Iris pigment epithelial cell (primary cell): ENCODE data around the gene RASGRP3.

Source experiments
- DNase-seq: peaks from one replicate; pipeline ENCODE4 v3.0.0-alpha.2; 2011; ENCODE audit warnings: low read depth

The RASGRP3 gene

DNA sequence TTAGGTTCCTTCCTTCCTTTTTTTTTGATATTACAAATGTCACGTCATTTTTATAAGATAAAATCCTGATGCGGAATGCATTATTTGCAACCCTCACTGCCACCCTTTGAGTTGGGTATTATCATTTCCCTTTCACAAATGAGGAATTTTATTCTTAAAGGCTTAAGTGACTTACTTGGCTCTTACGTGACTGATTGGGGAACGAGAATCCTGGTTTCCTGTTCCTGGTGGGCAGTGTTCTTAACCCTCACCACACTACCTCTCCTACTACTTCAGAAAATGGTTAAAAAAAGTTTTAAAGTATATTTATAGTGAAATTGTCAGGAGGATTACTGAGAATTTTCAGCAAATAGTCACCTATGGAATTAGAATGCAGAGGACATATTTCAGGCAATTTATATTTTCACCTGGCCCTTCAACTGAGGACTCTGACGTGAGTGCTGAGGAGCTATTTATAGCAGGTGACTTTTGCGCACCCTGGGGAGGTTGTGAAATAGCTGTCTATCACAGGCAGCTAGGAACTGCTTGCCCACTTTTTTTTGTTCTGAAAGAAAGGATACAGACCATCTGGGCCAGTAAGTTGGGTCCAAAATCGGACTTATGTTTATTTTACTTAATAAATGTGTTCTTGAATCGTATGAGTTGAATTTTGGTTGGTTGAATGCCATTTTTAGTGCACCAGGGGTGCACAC lies 18.7 kb upstream of the RASGRP3 start:
- DNase-seq = peak; percentile 80

DNA sequence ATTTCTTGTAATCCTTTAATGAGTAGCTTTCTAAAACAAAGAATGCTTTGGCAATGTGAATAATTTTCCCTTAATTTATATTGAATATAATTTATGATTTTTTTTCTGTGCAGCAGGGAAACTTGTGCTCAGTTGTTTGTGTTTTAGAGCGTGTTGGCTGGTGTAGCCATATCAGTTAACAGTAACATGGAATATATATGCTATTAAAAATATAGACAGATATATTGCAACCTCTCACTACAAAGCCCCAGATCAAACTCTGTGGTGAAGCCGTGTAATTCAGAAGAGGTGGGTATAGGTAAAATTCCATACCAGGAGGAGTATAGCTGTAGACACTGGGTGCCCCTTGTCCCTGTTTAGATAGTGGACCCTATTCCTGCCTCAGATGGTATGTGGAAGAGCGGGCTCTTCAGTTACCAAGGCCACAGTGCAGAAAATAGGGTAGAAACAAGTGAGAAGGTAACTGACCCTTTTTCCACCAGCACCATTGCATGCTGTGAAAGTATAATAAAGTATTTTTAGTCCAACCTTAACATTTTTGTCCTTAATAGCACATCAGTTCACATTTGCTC lies 18.1 kb upstream of the RASGRP3 start:
- DNase-seq = no peak

DNA sequence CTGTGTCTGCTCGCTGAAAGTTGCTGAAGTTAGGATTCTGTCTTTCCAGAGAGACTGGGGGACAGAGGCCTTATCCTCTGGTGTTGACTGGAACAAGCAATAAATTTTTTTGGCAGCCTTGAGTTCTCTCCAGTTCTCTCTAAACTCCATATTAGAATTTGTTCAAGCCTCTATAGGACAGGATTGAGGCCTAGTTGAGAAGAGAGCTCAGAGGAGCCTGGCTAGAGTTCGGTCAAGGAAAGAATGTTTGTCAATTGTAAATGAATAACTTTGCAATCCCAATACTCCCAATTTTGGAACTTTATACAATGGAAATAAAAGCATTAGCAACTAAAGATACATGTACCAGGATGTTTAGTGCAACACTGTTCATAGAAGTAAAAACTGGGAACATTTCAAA lies 16.7 kb upstream of the RASGRP3 start:
- no peak for DNase-seq

DNA sequence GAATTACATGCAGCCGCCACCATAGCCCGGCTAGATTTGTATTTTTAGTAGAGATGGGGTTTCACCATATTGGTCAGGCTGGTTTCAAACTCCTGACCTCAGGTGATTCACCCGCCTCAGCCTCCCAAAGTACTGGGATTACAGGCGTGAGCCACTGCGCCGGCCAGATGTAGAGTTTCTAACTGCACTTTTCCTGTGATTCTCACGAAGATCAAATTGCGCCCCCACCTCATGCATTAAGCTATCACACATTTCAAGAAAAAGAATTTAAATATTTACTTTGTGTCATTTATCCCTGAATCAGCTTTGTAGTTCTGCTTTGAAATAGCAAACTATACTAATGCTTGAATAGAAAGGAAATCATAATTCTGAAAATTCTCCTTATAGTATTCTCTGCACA lies 13.9 kb upstream of the RASGRP3 start:
- DNase-seq = peak; percentile 83

DNA sequence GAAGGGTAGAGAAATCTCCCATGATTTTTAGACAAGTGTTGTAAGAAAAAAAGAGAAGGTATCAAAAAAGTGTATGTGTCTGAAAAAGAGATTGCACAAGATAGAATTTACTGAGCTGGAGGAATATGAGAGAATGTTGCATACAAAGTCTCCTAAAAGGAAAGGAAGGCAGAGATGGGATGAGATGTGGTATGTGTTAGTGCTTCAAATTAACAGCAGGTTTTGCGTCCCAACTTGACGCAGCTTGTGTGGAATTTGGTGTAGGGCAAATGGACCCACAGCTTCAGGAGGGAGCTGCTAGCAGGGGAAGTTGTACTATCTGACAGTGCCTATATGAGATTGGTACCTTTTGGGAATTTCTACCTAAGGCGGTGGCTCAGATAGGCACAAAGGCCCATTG lies 9.0 kb upstream of the RASGRP3 start:
- DNase-seq = no peak

DNA sequence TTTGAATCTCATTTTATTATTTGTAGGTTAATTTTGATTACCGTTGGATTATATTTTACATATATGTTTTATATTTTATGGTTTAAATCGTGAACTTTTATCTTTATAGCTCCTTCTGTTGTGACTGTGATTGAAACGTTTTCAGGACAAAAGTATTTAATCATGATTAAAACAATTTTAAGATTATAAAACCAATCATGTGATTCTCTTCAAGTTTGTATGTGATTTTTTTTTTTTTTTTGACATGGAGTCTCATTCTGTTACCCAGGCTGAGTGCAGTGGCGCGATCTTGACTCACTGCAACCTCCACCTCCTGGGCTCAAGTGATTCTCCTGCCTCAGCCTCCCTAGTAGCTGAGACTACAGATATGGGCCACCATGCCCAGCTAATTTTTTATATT lies 7.2 kb upstream of the RASGRP3 start:
- no peak for DNase-seq

DNA sequence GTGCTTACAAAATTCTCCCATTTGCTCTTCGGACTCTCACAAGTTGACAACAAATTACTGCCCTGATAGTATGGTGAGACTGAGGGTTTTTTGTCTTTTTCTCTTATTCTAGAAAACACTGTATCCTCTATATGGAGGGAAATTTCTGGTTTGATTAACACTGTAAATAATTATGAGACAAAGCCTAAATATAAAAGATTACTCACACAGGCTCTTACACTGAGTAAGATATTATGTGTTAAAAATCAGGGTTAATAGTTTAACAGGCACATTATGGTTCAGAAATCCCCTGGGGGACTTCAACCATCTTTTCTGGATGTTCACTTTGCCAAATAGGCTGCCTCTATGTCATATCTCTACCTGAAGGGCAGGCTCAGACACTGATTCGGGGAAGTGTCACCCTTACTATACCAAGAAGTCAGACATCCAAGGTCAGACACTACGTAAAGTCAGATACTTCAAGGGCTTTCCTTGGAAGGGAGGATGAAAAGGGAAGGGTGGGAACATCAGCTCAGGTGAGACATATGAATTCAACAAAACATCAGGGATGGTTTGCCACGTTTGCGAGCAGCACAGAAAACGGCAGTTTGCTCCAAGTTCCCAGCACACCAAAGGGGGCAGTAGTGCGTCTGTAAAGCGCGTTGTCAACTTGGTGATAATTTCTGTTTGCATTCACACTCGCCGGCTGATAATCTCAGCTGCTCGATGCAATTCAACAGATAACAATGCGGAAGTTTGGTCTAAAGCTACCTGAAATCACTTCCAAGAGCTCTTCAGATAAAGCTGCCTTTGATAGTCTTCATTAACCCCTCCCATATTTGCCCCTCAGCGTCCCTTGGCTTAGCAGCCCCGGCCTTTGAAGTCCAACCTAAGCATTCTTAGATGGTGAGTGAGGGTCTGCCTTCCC lies 972 bp upstream of the RASGRP3 start:
- DNase-seq = peak; percentile 88

DNA sequence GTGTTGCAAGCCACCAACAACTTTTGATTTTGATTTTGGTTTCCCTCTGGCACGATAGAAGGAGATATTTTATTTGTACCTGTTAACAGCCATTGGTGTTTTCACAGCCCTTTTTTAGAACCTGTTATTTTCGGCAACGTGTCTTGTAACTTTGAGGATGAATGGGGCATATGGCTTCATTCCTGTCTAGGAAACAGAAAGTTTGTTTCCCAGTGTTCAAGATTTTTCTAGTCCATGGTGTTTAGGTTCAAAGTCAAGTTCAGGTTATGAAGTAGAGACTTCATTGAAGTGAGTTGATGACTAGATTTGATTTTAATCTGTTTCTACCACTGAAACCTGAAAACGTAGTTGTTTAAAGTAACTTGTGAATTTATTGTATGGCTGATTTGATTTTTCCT lies 343 bp downstream of the RASGRP3 start:
- DNase-seq = no peak

DNA sequence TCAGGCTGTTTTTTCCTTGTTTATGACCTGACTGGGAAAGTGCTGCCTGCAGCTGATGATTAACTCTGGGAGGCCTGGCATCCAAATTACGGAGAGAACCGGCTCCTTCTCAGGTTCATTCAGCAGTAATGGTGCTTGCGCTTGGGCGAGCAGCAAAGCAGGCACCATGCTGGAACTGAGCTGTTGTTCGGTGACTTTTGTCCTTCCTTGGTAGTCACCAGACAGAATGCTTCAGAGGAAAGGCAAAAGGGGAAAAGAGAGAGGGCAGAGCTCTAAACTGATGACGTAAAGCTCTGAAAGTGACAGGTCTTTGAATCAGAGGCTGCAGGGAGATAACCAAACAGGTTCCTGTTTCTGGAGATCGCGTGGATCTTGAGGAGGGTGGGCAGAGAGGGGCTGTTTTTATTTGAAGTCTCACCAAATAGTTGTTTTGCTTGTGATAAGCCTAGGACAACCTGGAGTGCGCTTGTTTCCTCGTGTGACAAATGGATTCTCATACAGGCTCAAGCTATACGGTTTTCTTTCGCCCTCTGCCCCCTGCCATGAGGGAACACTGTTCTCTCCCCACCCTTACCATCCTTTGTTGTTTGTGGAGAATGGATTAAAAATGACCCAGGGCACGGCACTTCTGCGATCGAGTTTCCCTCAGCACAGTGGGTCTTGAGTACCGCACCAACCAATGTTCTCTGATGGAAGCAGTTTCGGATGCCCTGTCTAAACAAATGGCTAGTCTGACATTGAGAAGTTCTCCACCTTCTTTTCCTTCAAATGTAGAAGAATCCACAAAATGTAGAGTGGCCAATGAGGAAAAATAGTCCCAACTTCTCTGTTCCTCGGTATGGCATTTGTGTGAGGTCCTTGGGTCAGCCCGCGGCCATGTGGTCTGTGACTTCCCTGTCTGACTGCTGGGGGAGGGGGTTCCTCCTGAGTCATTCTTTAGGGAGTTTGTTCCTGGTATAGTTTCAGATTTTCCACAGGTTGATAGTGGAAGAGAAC lies 1.3 kb downstream of the RASGRP3 start:
- DNase-seq = no peak

DNA sequence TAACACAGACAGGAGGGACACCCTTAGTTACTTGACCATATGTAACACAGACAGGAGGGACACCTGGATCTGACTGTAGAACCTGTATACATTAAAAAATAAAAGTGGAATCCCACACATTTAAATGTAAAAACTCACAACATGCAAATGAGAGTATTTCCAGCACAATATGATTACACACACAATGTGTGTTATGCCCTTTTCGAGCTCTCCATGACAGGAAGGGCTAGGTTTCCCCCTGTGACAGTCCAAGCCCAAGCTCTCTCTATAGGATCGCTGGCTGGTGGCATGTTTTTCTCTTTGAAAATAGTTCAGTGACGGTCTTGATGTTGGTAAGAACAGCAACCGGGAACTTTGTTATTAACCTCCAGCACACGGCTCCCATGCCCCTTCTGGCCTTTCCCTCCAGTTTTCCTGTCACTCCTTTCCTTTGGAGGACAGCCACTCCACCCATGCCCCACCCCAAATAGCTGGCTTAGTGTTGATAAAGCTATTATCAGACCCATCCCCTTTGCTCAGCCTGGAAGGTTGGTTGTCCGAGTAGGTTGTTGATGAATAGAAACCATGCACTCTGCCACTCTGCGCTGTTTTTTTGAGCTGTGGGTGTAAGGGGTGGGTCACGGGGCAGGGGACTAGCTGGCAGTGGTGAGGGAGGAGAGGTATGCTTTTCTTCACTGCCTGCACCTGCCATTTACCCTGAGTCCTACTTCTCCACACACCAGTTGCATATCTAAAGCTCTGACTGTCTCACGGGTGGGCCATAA lies 2.7 kb downstream of the RASGRP3 start:
- DNase-seq = no peak

DNA sequence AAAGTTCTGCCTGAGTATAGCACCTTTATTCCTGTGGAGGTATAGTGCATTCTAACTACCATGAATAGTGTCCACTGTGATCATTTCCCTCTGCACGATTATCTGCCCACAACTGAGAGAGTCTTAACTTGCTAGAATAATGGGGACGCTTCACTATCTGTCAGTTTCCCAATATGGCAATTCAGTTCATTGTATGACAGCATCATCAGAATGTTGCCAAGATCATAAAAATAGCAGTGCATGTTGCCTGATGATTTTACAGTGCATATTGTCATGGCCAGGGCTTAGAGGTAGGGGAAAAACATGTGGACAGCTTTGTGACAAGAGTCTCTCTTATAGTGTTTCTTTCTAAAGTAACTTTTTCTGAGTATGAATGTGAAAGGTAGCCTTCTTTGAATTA lies 6.1 kb downstream of the RASGRP3 start:
- no peak for DNase-seq

DNA sequence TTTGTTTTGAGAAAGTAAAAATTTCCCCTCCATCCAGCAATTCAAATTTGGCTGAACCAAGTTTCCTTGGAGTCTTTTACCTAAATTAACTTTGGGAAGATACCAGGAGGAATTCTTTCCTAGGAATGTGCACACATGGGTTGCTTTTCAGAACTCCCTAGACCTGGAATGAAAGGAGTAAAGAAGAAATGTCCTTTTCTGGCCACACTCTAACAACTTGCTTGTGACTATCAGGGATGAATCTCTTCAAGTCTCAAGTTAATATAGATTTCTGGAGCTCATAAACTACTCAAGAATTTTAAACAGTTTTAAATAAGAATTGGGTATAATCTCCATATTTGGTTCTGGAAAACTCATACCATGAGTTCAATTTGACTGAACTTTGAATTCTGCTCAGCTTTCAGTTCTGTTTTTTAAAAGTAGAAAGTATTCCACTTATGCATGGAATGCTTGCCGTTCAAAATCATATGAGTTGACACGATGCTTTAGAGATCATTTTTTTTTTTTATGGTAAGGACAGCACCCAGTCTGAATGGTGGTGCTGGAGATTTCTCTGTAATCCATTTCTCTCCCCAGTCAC lies 7.7 kb downstream of the RASGRP3 start:
- peak; percentile 29 for DNase-seq

DNA sequence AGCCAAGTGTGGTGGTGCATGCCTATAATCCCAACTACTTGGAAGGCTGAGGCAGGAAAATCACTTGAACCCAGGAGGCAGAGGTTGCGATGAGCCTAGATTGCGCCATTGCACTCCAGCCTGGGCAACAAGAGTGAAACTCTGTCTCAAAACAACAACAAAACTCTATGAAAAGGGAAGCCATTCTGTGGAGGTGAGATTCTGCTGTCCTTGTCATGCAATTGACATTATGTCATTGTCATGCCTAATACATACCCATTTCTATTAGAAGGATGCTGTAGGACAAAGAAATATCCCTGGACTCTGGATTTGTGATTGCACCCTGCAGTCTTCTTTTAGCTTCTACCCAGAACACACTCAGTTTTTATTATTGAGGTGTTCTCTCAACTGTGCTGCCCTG lies 8.6 kb downstream of the RASGRP3 start:
- no peak for DNase-seq

DNA sequence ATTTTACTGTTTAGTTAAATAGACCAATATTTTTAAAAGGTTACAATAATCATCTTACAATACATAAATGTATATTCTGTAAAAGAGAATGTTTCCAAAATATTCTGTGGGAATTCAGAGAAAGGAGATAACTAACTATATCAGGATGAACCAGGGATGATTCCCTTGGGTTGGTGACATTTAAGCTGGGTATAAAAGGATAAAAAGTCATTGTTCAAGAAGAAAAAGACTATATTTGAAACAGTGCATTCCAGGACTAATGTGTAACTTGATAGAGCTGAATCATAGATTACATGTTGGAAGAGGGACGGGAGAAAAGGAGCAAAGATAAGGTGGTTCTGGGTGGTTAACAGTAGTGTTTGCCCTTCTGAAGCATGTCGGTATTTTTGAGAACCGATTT lies 10.1 kb downstream of the RASGRP3 start:
- no peak for DNase-seq

DNA sequence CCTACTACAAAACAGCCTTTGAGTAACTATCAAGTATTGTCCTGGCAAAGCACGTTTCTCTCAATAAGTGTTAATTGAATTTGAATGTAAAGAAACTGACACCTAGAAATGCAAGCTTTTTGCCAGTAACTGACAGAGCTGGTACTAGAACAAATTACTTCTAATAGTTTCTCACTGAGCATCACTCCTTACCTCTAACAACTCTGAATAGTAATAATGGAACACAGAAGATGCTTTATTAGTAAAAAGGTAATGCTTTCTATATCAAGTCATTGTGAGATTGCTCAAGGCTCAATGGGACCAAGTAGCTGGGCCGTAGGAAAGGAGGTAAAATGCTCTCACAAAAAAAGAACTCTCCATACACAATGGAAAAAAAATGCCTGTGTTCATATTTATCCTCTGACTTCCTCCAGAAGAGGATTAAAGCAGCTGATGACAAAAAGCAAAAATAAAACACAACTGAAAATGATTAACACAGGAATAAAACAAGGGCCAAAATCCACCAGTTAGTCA lies 11.8 kb downstream of the RASGRP3 start:
- DNase-seq = no peak

DNA sequence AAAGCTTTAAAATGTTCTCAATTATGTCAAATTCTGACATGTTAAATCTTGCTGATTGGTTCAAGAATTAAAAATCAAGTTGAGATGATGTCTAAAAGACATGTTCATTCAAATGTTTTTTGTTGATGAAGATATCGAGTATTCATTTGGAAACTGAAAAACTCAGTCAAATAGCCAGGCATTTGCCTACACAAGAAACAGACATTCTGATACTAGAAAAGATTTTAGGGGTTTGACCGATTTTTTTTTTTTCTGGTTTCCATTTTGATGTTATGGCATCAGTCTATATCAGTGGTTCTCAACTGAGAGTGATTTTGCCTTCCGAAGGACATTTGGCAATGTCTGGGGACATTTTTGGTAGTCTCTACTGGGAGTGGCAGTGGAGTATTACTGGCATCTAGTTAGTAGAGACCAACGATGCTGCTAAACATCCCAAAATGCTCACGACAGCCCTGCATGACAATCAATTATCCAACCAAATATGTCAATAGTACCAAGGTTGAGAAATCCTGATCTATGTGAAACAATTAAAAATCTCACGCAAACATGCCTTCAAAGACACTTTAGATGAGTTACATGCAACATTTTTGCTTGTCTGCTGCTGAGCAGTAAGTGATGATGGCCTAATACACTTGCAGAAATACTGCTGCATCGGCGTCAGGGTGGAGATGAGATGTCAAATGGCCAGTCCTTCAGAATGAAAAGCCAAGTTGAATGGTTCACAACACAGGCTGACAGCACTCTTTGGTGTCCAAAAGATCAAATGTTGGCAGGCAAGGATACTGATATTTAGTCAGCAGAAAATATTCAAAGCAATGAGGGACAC lies 12.5 kb downstream of the RASGRP3 start:
- no peak for DNase-seq

DNA sequence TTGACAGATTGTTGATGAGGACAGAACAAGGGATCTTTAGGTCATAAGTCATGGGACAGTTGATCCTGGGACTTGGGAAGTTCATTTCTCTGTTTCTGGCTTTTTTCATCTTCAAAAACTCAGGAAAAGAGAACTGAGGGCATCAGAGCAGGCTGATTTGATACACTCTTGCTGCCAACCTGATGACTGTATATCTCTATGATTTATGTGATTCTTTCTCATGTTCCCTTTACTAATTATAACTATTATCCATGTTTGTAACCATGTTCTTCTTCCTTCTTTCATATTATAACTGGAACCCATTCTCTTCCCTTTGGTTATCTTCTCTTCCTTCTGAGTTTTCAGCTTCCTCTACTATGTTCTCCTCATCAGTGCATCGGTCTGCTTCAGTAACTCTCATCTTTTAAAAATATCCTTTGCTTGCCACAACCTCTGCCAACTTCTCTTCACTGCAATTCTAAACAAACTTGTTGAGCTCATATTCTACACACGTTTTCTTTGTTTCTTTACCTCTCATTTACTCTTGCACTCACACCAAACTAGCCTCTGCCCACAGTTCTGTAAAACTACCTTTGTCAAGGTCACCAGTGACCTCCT lies 13.5 kb downstream of the RASGRP3 start:
- no peak for DNase-seq

DNA sequence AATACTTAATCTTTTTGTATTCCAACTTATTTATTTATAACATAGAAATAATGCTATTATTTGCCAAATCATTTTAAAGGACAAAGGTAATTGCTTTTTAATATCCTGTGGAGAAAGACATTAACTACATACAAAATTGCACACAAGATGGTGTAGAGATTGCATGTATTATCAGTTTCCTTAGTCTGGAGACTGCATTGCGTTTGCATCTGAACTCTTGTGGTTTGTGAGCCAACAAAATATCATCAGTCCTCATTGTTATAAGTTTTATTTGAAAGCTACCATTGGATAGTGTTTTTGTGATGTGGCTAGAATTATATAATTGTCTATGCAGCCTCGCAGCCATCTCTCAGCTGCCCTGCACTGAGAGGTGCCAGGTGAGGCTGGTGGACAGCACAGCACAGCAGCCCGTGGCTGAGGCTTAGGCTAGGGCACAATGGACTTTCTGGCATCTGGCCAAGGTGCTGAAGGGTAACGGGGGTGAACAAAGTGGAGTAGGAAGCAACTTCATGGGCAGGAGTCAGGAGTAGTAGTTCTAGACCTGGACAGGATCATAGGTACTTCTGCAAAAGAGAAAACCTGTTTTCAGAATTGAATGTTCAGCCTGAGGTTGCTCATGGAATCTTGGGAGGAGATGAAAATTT lies 15.1 kb downstream of the RASGRP3 start:
- DNase-seq = no peak
